ENCODE data around the gene SMIM28.

DNA sequence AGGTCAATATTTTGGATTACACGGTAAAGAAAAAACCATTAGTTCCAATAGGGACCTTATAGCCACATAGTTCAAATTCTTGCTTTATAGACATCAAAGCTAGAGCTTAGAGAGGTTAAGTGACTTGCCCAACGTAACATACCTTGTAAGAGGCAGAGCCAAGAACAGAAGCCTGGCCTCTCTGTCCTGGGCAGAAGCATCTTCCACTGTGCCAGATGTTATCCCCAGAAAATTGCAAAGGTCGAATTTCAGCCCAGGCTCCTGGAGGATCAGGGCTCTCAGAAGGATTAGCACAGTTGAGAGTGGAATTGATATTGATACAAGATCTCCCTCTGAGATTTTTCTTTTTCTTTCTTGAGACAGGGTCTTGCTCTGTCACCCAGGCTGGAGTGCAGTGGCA lies 6.1 kb downstream of the SMIM28 start:
- TF ChIP-seq TAF1 (IDR thresholded peaks at IDR 0.05; ENCODE audit: low read depth, low read length) = no peak
- no peak for TF ChIP-seq POLR2AphosphoS5 (IDR thresholded peaks at IDR 0.05; ENCODE audit: low read depth, low read length)

Data from GM12891 (cell line).